Smooth muscle cell of the brain vasculature (primary cell): ENCODE results near the gene SERPINB11.
"Not testable (repeated sequence)": the region's sequence is repeated elsewhere in the genome, so short reads cannot be mapped to it uniquely, and the experiment has no call there.

Experiments used
- DNase-seq: peaks from one replicate; pipeline ENCODE4 v3.0.0-alpha.2; 2012; ENCODE audit warnings: low read depth, low spot score

SERPINB11 gene

DNA sequence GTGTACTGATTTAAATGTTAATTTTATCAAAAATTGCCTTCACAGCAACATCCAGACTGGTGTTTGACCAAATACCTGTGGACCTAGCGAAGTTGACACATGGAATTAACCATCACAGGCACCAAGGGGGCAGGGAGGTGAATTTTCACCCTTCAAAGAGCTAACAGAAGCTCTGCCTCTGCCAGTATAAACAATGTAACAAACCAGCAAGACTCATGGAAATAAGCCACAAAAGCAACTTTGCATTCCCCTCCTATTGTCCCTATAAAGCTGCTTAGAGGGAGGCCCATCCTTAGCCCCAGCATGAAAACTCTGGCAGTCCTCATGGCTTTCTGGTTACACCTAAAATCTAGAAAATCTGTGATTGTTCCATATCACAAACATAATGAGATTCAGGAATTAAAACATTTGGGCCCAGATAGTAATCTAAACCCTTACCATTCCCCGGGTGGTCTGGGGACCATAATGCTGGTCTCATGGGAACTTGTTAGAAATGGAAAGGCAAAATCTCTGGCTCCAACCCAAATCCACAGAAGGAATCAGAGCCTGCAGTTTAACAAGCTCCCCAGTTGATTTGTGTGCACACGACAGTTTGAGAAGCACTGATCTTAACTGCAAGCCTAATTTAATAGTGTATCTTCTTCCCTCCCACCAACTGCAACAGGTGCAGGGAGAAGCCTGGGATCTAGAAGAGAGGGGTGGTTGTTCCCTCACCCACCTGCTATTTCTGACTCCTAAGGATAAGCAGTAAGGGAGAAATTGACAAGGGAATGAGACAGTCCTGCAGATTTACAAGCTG lies 23.1 kb downstream of the SERPINB11 start:
- DNase-seq = no peak

- no peak for DNase-seq
Observed at GRCh38 chr18:63730773-63731172, 28.0 kb downstream of the SERPINB11 start.

GRCh38 chr18:63731215-63731614 lies 28.5 kb downstream of the SERPINB11 start:
- no peak for DNase-seq

DNA sequence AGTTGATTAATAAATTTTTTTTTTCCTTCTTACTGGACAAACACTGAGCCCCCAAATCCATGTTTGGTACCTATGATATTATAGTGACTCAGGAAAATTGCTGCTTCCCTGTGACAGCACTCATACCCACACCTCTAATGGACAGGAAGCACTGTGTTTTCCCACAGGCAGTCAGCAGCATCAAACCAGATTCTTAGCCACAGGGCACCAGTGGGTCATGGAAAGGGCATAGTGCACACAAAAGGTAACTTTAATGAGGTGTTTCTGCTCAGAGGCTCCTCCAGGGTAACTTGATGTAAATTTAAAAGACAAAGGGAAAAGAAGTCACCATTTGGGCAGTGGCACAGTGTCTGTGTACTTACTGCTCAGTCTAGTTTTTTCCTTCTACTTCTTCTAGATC lies 34.1 kb downstream of the SERPINB11 start:
- DNase-seq = no peak

DNA sequence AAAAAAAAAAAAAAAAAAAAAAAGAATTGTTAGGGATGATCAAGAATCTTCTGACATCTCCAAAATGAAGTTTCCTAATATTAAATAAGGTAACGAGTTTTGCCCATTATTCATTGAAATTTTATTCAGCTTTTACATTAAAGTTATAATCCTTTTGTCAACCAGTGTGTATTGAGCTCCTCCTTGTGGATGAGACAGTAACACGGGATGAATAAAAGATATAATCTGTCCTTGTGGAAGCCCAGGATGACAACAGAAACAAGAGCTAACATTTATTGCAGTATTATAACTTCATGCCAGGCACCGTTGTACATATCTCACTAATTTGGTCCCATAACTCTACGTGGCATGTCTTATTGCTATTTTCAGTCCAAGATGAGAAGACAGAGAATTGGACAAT lies 39.0 kb downstream of the SERPINB11 start:
- DNase-seq = peak; percentile 6

DNA sequence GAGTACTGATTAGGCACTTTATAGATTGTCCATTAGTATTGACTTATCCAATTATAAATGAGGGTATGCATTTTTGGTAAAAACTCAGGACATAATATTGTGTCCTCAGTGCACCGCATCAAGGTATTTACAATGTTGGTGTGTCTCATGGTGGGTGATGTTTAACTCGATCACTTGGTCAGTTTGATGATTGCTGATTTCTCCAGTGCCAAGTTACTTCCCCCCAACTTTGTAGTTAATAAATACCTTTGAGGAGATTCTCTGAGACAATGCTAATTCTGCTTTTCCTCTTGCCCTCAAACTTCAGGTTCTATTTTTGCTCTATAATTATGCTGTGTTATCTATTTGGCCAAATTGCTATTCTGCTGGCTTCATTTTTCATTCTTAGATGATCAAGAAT lies 44.2 kb downstream of the SERPINB11 start:
- DNase-seq = no peak

- DNase-seq = no peak
Observed at GRCh38 chr18:63749489-63749888, 46.7 kb downstream of the SERPINB11 start.

- no peak for DNase-seq
Observed at GRCh38 chr18:63752636-63753035, 49.9 kb downstream of the SERPINB11 start.

- DNase-seq = no peak
Observed at GRCh38 chr18:63753676-63754075, 50.9 kb downstream of the SERPINB11 start.

- no peak for DNase-seq
Observed at GRCh38 chr18:63757541-63757940, 54.8 kb downstream of the SERPINB11 start.

- no peak for DNase-seq
Observed at GRCh38 chr18:63758615-63759240, 56.0 kb downstream of the SERPINB11 start.

DNA sequence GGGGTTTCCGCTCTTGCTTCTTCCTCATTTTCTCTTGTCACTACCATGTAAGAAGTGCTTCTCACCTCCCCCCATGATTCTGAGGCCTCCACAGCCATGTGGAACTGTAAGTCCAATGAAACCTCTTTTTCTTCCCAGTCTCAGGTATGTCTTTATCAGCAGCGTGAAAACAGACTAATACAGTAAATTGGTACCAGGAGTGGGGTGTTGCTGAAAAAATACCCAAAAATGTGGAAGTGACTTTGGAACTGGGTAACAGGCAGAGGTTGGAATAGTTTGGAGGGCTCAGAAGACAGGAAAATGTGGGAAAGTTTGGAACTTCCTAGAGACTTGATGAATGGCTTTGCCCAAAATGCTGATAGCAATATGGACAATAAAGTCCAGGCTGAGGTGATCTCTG lies 57.0 kb downstream of the SERPINB11 start:
- DNase-seq = not testable (repeated sequence)

- no peak for DNase-seq
Observed at GRCh38 chr18:63762518-63762917, 59.8 kb downstream of the SERPINB11 start.

- no peak for DNase-seq
Observed at GRCh38 chr18:63763831-63764600, 61.3 kb downstream of the SERPINB11 start.

GRCh38 chr18:63765837-63766236 lies 63.1 kb downstream of the SERPINB11 start:
- DNase-seq = no peak
